Gastrocnemius medialis (tissue), 4 donors: Measurements from ENCODE around the gene LAMB1. TPM values are rescaled to one million over a fixed set of nuclear protein-coding genes. Genes with fewer than 3 reads are reported as not detected.

ENCODE experiments used
- ATAC-seq, 2 donors: fragments of 150-250 bp; one replicate each; pipeline ENCODE4 v1.9.1; 2016
- DNase-seq, 2 donors: peaks; one replicate each; pipeline ENCODE4 v3.0.0-alpha.2; 2019
- H3K27ac ChIP-seq, 4 donors: fragments of 200-600 bp; sonication (generic); 1 replicate in 1 of 4; 2 replicates in 3 of 4; pipeline ENCODE4 v1.5.1; 2016 to 2018; ENCODE audit warnings: mild to moderate bottlenecking in 2 of 4, moderate library complexity in 1 of 4
- H3K27me3 ChIP-seq, 3 donors: fragments of 200-600 bp; sonication (generic) in 2 of 3; 1 replicate in 1 of 3; 2 replicates in 2 of 3; pipeline versions ENCODE4 v1.5.1 to v1.6.0; 2016 to 2019; ENCODE audit warnings: mild to moderate bottlenecking in 1 of 3, moderate library complexity in 1 of 3
- H3K36me3 ChIP-seq, 2 donors: fragments of 200-600 bp; sonication (generic) in 1 of 2; one replicate each; pipeline ENCODE4 v1.5.1; 2017 to 2018
- H3K4me1 ChIP-seq, 2 donors: fragments of 200-600 bp; sonication (generic) in 1 of 2; one replicate each; pipeline ENCODE4 v1.5.1; 2016 to 2017; ENCODE audit warnings: mild to moderate bottlenecking in 2 of 2
- H3K4me3 ChIP-seq, 4 donors: fragments of 200-600 bp; sonication (generic) in 3 of 4; 1 replicate in 1 of 4; 2 replicates in 3 of 4; pipeline ENCODE4 v1.5.1; 2016 to 2019; ENCODE audit warnings: mild to moderate bottlenecking in 2 of 4
- H3K9me3 ChIP-seq, 3 donors: fragments of 200-600 bp; sonication (generic) in 2 of 3; 1 replicate in 1 of 3; 2 replicates in 2 of 3; pipeline ENCODE4 v1.5.1; 2016 to 2019
- POLR2A ChIP-seq, 2 donors: fragments of 450-650 bp; IDR thresholded peaks; one replicate each; pipeline ENCODE4 v1.6.1; 2017; ENCODE audit warnings: antibody characterized with exemption in 2 of 2, mild to moderate bottlenecking in 2 of 2, moderate library complexity in 2 of 2
- in situ Hi-C, 4 donors: fragments of 200-750 bp; cut with MboI; loops; one replicate each; pipeline versions ENCODE4 v1.15.0 to v1.8.0; 2017; ENCODE audit warnings: low sequenced_read_pairs in 4 of 4
- intact Hi-C: fragments of 100-400 bp; cut with DNase I; formaldehyde crosslinking; loops from one replicate; pipeline ENCODE4 v1.15.1; 2023; ENCODE audit warnings: low total_unique reads
- total RNA-seq, 4 donors: library from RNA; depleted of rRNA; stranded (reverse); fragments of >200 nt; gene quantifications; one replicate each; pipeline versions ENCODE4 v1.1.0 to v1.2.3, GENCODE V29; 2016
- TF ChIP-seq, protein P1 (sequence below), 5 experiments: fragments of 450-650 bp in 3 of 5; fragments of 200-600 bp in 2 of 5; sonication (generic) in 2 of 5; IDR thresholded peaks in 4 of 5; conservative IDR thresholded peaks in 1 of 5; 1 replicate in 4 of 5; 2 replicates in 1 of 5; pipeline ENCODE4 v1.5.1; 2016 to 2019; ENCODE audit warnings: antibody characterized with exemption in 5 of 5, mild to moderate bottlenecking in 3 of 5, moderate library complexity in 3 of 5

LAMB1 gene
- total RNA-seq, 4 donors from 2014 or later = 14.5 to 56.6 (median 29.8) TPM

DNA sequence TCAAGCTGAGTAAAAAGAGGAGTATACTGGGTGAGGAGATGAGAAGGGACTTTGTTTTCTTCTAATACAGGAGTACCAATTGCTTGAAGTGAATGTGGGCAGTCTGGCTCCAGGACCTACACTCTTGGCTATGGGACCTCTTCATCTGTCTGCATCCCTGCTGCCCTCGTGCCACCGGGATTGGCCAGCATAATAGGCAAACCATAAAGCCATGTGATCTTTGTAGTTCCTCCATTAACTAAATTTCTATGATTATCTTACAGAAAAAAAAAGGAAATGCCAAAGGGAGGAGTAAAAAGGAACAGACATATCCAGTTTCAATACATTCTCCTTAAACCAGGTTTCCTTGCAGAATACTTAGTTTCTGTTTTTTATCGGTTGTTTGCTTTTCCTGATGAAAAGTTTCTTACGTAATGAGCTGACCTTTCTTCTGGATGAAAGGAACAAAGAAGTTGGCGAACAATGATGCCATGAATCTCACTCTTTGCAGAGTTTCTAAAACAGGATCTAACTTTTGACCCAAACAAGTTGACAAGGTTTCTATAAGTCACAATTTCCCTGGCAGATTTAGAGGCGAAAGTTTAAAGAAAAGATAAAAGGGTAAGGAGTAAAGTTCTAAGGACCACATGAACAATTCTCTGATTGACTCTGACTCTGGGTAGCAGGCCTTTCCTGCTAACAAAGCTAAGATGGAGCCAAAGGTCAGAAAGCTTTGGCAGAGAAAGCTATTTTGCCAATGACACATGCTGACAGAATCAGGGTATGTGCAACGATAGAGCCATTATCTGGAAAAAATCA, 54.1 kb downstream of the LAMB1 start:
- no peak overlapping the region for H3K4me3 ChIP-seq
- ATAC-seq (no peak), DNase-seq (no peak)
- no peaks in the 10 kb centered on the region for H3K27me3 ChIP-seq
- H3K9me3 ChIP-seq = no peaks in the 10 kb centered on the region
- no peak overlapping the region for H3K27ac ChIP-seq
- in situ Hi-C loops (no loop called here), intact Hi-C loops (no loop called here)
- no peak for TF ChIP-seq POLR2A (IDR thresholded peaks at IDR 0.05)
- TF ChIP-seq, protein P1, sequence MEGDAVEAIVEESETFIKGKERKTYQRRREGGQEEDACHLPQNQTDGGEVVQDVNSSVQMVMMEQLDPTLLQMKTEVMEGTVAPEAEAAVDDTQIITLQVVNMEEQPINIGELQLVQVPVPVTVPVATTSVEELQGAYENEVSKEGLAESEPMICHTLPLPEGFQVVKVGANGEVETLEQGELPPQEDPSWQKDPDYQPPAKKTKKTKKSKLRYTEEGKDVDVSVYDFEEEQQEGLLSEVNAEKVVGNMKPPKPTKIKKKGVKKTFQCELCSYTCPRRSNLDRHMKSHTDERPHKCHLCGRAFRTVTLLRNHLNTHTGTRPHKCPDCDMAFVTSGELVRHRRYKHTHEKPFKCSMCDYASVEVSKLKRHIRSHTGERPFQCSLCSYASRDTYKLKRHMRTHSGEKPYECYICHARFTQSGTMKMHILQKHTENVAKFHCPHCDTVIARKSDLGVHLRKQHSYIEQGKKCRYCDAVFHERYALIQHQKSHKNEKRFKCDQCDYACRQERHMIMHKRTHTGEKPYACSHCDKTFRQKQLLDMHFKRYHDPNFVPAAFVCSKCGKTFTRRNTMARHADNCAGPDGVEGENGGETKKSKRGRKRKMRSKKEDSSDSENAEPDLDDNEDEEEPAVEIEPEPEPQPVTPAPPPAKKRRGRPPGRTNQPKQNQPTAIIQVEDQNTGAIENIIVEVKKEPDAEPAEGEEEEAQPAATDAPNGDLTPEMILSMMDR (IDR thresholded peaks at IDR 0.05 in 4 of 5, conservative IDR thresholded peaks at IDR 0.05 in 1 of 5) = no peak
- H3K36me3 ChIP-seq = peaks cover 0 to 8% of the 10 kb centered on the region in 2 donors
- peaks cover 0 to 10% of the 10 kb centered on the region in 2 donors for H3K4me1 ChIP-seq

DNA sequence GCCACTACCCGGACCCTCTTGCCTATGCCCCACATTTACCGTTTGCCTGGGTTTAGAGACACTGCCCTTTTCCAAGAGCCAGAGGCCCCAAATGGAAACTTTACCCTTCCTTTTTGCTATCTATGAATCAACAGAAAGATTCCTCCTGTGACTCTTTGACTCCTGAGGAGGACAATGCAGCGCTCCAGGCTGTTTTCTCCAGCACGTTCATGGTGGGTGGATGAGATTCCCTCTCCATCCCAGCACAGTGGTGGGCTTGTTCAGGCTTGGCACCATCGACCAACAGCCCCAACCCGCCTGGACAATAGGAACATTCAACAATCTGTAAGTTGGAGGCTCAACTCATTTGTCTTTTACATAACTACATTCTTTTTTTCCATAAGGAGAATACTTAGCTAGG, 56.1 kb downstream of the LAMB1 start:
- no peak for TF ChIP-seq POLR2A (IDR thresholded peaks at IDR 0.05)
- TF ChIP-seq, protein P1 (IDR thresholded peaks at IDR 0.05 in 4 of 5, conservative IDR thresholded peaks at IDR 0.05 in 1 of 5) = no peak
- H3K9me3 ChIP-seq = no peaks in the 10 kb centered on the region
- peaks cover 0 to 7% of the 10 kb centered on the region in 2 donors for H3K36me3 ChIP-seq
- H3K27ac ChIP-seq = no peak overlapping the region
- no peaks in the 10 kb centered on the region for H3K27me3 ChIP-seq
- no peak overlapping the region for H3K4me3 ChIP-seq
- DNase-seq (no peak), ATAC-seq (no peak)
- in situ Hi-C loops (no loop called here), intact Hi-C loops (no loop called here)
- peaks cover 0 to 10% of the 10 kb centered on the region in 2 donors for H3K4me1 ChIP-seq

DNA sequence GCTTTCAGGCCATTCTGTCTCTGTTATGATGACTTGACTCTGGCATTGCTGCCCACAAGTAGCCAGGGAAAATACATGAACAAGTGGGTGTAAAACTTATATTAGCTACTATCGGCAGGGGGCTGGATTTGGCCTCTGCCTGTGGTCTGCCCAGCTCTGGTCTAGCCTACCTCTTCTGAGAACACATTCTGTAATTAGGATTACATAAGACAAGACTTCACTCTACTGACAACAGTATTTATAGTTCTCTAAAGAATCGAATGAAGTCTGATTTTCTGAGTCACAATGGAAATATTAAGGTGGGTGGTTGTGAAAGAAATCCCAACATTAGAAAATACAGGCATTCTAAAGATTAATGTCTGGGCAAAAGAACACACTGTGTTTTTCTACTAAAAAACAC, 56.5 kb downstream of the LAMB1 start:
- ATAC-seq (no peak), DNase-seq (no peak)
- no peak overlapping the region for H3K27ac ChIP-seq
- H3K4me1 ChIP-seq = peaks cover 0 to 10% of the 10 kb centered on the region in 2 donors
- peaks cover 0 to 7% of the 10 kb centered on the region in 2 donors for H3K36me3 ChIP-seq
- H3K9me3 ChIP-seq = no peaks in the 10 kb centered on the region
- H3K27me3 ChIP-seq = no peaks in the 10 kb centered on the region
- TF ChIP-seq POLR2A (IDR thresholded peaks at IDR 0.05) = no peak
- TF ChIP-seq, protein P1 (IDR thresholded peaks at IDR 0.05 in 4 of 5, conservative IDR thresholded peaks at IDR 0.05 in 1 of 5) = no peak
- intact Hi-C loops = no loop called here
- H3K4me3 ChIP-seq = no peak overlapping the region
- in situ Hi-C loops = no loop called here

DNA sequence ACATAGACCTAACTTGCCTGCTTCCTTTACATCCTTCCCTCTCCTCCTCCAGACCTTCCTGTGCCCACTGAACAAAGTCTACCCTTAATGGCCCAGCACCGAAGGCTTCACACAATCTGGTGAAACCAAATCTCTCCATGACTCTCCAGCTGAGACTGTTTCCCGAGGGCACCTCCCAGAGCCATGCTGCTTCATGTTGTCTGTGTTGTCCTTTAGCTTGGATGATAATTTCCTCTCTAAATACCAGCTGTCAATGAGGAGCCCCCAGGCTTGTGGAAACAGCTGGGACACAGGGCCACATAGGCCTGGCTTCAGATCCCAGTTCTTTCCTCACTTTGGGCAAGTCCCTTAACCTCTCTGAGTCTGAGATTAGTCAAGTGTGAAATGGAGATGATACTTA, 57.6 kb downstream of the LAMB1 start:
- Histone ChIP-seq H3K4me3 (no peak overlapping the region), H3K9me3 (no peaks in the 10 kb centered on the region), H3K36me3 (peaks cover 0 to 12% of the 10 kb centered on the region in 2 donors), H3K4me1 (peaks cover under 1 to 15% of the 10 kb centered on the region in 2 donors), H3K27me3 (no peaks in the 10 kb centered on the region), H3K27ac (peak overlapping the region in 2 of 4 donors; percentile 10 to 28)
- intact Hi-C loops (no loop called here), in situ Hi-C loops (no loop called here)
- TF ChIP-seq, protein P1 (IDR thresholded peaks at IDR 0.05 in 4 of 5, conservative IDR thresholded peaks at IDR 0.05 in 1 of 5) = no peak
- no peak for TF ChIP-seq POLR2A (IDR thresholded peaks at IDR 0.05)
- ATAC-seq (no peak), DNase-seq (no peak)
